IPS DF 4.7 (cell line): ENCODE results near the gene PCBP3.

ENCODE experiments used
- DNase-seq: peaks from one replicate; pipeline ENCODE4 v3.0.0-alpha.2; 2013; ENCODE audit warnings: low spot score; ENCODE audit errors: extremely low read depth

The PCBP3 gene

GRCh38 chr21:45859762-45860357 lies 216.3 kb downstream of the PCBP3 start:
- DNase-seq, result no peak

- DNase-seq, result no peak
Measured at GRCh38 chr21:45860493-45861155, 217.1 kb downstream of the PCBP3 start.

GRCh38 chr21:45861156-45861870 lies 217.8 kb downstream of the PCBP3 start:
- DNase-seq, result no peak

- DNase-seq, result no peak
Measured at GRCh38 chr21:45862543-45863207, 219.2 kb downstream of the PCBP3 start.

- DNase-seq, result no peak
Measured at GRCh38 chr21:45863267-45863666, 219.7 kb downstream of the PCBP3 start.

GRCh38 chr21:45863751-45864150 lies 220.2 kb downstream of the PCBP3 start:
- no peak for DNase-seq

- DNase-seq, result no peak
Measured at GRCh38 chr21:45864436-45864835, 220.9 kb downstream of the PCBP3 start.

- no peak for DNase-seq
Measured at GRCh38 chr21:45865106-45865835, 221.7 kb downstream of the PCBP3 start.

GRCh38 chr21:45866551-45866950 lies 223.0 kb downstream of the PCBP3 start:
- no peak for DNase-seq

- DNase-seq, result no peak
Measured at GRCh38 chr21:45867041-45867666, 223.6 kb downstream of the PCBP3 start.

GRCh38 chr21:45867671-45868081 lies 224.2 kb downstream of the PCBP3 start:
- no peak for DNase-seq

- DNase-seq, result no peak
Measured at GRCh38 chr21:45868086-45868485, 224.6 kb downstream of the PCBP3 start.

- DNase-seq, result no peak
Measured at GRCh38 chr21:45868488-45868887, 225.0 kb downstream of the PCBP3 start.

GRCh38 chr21:45869121-45870007 lies 225.8 kb downstream of the PCBP3 start:
- no peak for DNase-seq

- no peak for DNase-seq
Measured at GRCh38 chr21:45870421-45870820, 226.9 kb downstream of the PCBP3 start.

- no peak for DNase-seq
Measured at GRCh38 chr21:45870851-45871615, 227.5 kb downstream of the PCBP3 start.

GRCh38 chr21:45871616-45872236 lies 228.2 kb downstream of the PCBP3 start:
- DNase-seq, result no peak

- DNase-seq, result no peak
Measured at GRCh38 chr21:45872471-45872870, 228.9 kb downstream of the PCBP3 start.

GRCh38 chr21:45872902-45873301 lies 229.4 kb downstream of the PCBP3 start:
- no peak for DNase-seq
